ENCODE measurements around the gene CFLAR. TPM values are rescaled to one million over a fixed set of nuclear protein-coding genes. Genes with fewer than 3 reads are reported as not detected.

The CFLAR gene
- total and polyA plus RNA-seq, 2 of the 13 experiments (the other 11 are each of a cell fraction or from before 2014, with no cell fraction given) = 43.8 to 92.1 TPM

GRCh38 chr2:201204655-201205514 lies 88.9 kb downstream of the CFLAR start (continued):
- no peak; the same call in 1 of the 2 replicates for TF ChIP-seq ZNF446 (CRISPR knock-in tag; IDR thresholded peaks at IDR 0.05)
- TF ChIP-seq ZFX (CRISPR knock-in tag; IDR thresholded peaks at IDR 0.05; ENCODE audit: low read depth) = peak; percentile 59
- TF ChIP-seq JDP2 (CRISPR knock-in tag; IDR thresholded peaks at IDR 0.05; ENCODE audit: borderline replicate concordance) = no peak
- TF ChIP-seq HMG20A (CRISPR knock-in tag; IDR thresholded peaks at IDR 0.05; ENCODE audit: borderline replicate concordance) = peak; percentile 65; the same call in 1 of the 2 replicates
- no peak for TF ChIP-seq ZBTB14 (CRISPR knock-in tag; IDR thresholded peaks at IDR 0.05)
- no peak for TF ChIP-seq ZBTB39 (CRISPR knock-in tag; IDR thresholded peaks at IDR 0.05)
- TF ChIP-seq GTF3A (CRISPR knock-in tag; conservative IDR thresholded peaks at IDR 0.05) = no peak
- TF ChIP-seq ZNF674 (CRISPR knock-in tag; IDR thresholded peaks at IDR 0.05; ENCODE audit: low read depth) = no peak
- peak; percentile 90; the same call in 1 of the 2 replicates for TF ChIP-seq THRA (CRISPR knock-in tag; IDR thresholded peaks at IDR 0.05; ENCODE audit: borderline replicate concordance)
- TF ChIP-seq IRX3 (CRISPR knock-in tag; IDR thresholded peaks at IDR 0.05; ENCODE audit: borderline replicate concordance, low read depth) = no peak
- peak; percentile 31; the same call in 1 of the 2 replicates for TF ChIP-seq SIX4 (CRISPR knock-in tag; IDR thresholded peaks at IDR 0.05)
- peak; percentile 78; the same call in 1 of the 2 replicates for TF ChIP-seq ZBTB7B (CRISPR knock-in tag; IDR thresholded peaks at IDR 0.05)
- TF ChIP-seq ZNF432 (CRISPR knock-in tag; IDR thresholded peaks at IDR 0.05; ENCODE audit: borderline replicate concordance) = no peak
- TF ChIP-seq AKAP8 (CRISPR knock-in tag; IDR thresholded peaks at IDR 0.05) = no peak
- TF ChIP-seq ZNF17 (CRISPR knock-in tag; IDR thresholded peaks at IDR 0.05) = no peak
- 0 out of 2 replicates have a peak, but pooled peaks have one; percentile 18 for TF ChIP-seq DNMT3B (CRISPR knock-in tag; conservative IDR thresholded peaks at IDR 0.05)
- 0 out of 2 replicates have a peak, but pooled peaks have one; percentile 31 for TF ChIP-seq KDM3A (CRISPR knock-in tag; IDR thresholded peaks at IDR 0.05; ENCODE audit: low read depth)
- TF ChIP-seq HIC2 (CRISPR knock-in tag; IDR thresholded peaks at IDR 0.05; ENCODE audit: low read depth) = 0 out of 2 replicates have a peak, but pooled peaks have one; percentile 15
- no peak for TF ChIP-seq NFIB (CRISPR knock-in tag; IDR thresholded peaks at IDR 0.05; ENCODE audit: borderline replicate concordance)
- TF ChIP-seq MYC (CRISPR knock-in tag; IDR thresholded peaks at IDR 0.05; ENCODE audit: borderline replicate concordance) = peak; percentile 61
- no peak; the same call in 1 of the 2 replicates for TF ChIP-seq ZNF558 (CRISPR knock-in tag; IDR thresholded peaks at IDR 0.05; ENCODE audit: borderline replicate concordance)
- no peak for TF ChIP-seq ZNF260 (CRISPR knock-in tag; IDR thresholded peaks at IDR 0.05; ENCODE audit: borderline replicate concordance, low read depth)
- peak; percentile 72 for TF ChIP-seq XRCC5 (optimal IDR thresholded peaks at IDR 0.05; ENCODE audit: low read length)
